ENCODE measurements around the gene LIN7C. TPM values are rescaled to one million over a fixed set of nuclear protein-coding genes. Genes with fewer than 3 reads are reported as not detected.

LIN7C gene
- total and polyA plus RNA-seq, 9 donors, result 7.0 to 39.0 (median 33.1) TPM

DNA sequence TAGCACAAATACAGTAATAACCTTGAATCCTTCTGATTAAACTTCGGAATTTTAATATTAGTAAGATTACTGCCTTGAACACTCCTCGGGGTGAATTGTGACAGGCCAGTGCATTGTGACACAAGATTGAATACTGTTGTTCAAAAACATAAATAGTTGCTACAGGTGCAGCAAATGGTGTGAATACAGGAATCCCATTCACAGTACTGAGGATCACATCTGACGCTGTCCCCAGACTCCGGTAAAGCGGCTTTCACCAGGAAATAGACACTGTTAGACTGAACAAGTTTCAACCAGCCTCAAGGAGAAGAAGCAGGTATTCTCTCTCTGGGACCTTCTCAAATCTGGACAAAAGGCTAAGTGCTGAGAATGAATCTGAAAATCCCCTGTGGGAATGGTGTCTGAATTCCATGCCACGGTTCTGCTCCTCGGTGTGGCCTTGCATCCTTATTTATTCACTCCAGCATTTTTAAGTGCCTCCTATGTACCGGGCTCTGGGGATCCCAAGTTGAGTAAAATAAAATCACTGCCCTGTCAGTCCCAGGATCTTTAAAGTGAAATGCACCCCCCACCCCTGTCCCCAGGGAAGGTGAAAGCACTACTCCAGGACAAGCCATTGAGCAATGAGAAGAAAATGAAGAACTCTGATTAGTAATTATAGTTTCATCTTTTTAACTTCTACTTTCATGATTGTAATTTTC lies 37.4 kb downstream of the LIN7C start:
- peak overlapping the region; percentile 4 for H3K4me3 ChIP-seq
- no peaks in the 10 kb centered on the region for H3K9me3 ChIP-seq
- H3K36me3 ChIP-seq, result no peaks in the 10 kb centered on the region
- TF ChIP-seq EP300 (IDR thresholded peaks at IDR 0.05) (no peak), POLR2A (IDR thresholded peaks at IDR 0.05) (no peak)
- TF ChIP-seq, protein P1, sequence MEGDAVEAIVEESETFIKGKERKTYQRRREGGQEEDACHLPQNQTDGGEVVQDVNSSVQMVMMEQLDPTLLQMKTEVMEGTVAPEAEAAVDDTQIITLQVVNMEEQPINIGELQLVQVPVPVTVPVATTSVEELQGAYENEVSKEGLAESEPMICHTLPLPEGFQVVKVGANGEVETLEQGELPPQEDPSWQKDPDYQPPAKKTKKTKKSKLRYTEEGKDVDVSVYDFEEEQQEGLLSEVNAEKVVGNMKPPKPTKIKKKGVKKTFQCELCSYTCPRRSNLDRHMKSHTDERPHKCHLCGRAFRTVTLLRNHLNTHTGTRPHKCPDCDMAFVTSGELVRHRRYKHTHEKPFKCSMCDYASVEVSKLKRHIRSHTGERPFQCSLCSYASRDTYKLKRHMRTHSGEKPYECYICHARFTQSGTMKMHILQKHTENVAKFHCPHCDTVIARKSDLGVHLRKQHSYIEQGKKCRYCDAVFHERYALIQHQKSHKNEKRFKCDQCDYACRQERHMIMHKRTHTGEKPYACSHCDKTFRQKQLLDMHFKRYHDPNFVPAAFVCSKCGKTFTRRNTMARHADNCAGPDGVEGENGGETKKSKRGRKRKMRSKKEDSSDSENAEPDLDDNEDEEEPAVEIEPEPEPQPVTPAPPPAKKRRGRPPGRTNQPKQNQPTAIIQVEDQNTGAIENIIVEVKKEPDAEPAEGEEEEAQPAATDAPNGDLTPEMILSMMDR (IDR thresholded peaks at IDR 0.05), result no peak
- DNase-seq, result no peak
- H3K27me3 ChIP-seq, result no peaks in the 10 kb centered on the region
- peaks cover 7% of the 10 kb centered on the region for H3K4me1 ChIP-seq (ENCODE audit: insufficient read depth)
- 42 to 60% (median 42%) methylated on average over 8 of the region's 8 CpGs for WGBS, 3 donors
- H3K27ac ChIP-seq, result no peak overlapping the region
- intact Hi-C loops (cut with DNase I), result loop anchor here in 1 of 4 donors (10.0 kb wide), 1 partner anchor 54 kb away; no protein-coding TSS in a partner anchor

DNA sequence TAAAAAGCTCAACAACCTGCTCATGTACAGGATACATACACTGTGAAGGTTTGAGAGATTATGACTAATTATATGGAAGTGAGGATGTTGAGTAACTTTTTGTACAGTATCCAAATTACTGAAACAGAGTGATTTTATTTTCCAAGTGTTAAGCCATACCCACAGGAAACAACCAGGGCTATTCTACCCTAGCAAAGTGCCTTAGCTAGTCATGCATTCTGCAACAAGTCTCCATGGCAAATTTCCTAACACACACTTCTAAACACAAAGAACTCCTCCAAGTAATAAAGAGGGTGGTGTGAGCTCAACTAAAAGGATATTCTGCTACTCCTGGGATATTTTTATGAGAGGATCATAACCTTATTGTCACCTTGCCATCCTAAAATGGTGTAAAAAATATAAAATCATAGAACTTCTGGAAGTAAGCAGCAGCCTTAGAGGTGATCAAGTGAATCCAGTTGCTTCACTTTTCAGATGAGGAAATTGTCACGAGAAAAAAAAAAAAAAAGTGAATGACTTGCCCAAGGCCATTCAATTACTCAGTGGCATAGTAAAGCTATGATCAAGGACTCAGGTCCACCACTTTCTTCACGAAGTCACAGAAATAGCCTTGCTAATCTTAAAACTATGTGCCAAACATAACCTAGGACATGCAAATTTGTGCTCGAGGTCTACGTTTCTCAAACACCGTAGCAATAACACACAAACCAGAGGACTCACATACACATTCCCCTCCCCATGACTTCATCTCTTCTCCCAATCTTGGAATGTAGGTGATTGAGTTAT lies 38.2 kb downstream of the LIN7C start:
- intact Hi-C loops (cut with DNase I), result loop anchor here in 1 of 4 donors (10.0 kb wide), 1 partner anchor 54 kb away; no protein-coding TSS in a partner anchor
- 34 to 65% (median 42%) methylated on average over 5 of the region's 5 CpGs for WGBS, 3 donors
- peaks cover 10% of the 10 kb centered on the region for H3K4me1 ChIP-seq (ENCODE audit: insufficient read depth)

DNA sequence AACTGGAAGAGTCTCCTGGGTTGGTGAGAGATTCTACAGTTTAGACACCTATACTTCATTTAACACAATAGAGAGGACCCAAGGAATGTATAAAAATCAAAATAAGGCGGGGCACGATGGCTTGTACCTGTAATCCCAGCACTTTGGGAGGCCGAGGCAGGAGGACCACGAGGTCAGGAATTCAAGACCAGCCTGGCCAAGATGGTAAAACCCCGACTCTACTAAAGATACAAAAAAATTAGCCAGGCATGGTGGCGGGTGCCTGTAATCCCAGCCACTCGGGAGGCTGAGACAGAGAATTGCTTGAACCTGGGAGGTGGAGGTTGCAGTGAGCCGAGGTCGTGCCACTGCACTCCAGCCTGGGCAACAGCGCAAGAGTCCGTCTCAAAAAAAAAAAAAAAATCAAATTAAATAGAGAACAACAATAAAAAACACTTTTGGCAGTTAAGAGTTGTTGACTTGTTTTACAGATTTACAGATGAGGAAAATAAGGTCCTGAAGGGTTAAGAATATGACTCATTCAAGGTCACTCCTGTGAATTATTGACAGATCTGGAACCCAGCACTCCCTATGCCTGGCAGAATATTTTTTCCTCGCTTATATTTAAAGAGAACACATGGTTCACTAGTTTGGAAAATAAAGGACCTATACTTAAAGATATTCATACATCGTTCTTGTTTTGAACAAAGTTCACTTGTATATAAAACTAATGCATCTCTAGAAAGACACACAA lies 39.2 kb downstream of the LIN7C start:
- Histone ChIP-seq H3K4me3 (no peak overlapping the region), H3K27ac (no peak overlapping the region), H3K36me3 (no peaks in the 10 kb centered on the region), H3K27me3 (no peaks in the 10 kb centered on the region), H3K9me3 (no peaks in the 10 kb centered on the region), H3K4me1 (ENCODE audit: insufficient read depth) (peaks cover 9% of the 10 kb centered on the region)
- TF ChIP-seq POLR2A (IDR thresholded peaks at IDR 0.05) (no peak), EP300 (IDR thresholded peaks at IDR 0.05) (no peak)
- TF ChIP-seq, protein P1 (IDR thresholded peaks at IDR 0.05), result no peak
- DNase-seq, result no peak
- intact Hi-C loops (cut with DNase I), result loop anchor here in 1 of 4 donors (10.0 kb wide), 1 partner anchor 53 kb away; no protein-coding TSS in a partner anchor
- 87 to 91% (median 90%) methylated on average over 13 of the region's 13 CpGs for WGBS, 3 donors

More for the DNA sequence above, 38.2 kb downstream of the LIN7C start:
- DNase-seq, result no peak
- H3K4me3 ChIP-seq, result no peak overlapping the region
- TF ChIP-seq EP300 (IDR thresholded peaks at IDR 0.05), result no peak
- no peak for TF ChIP-seq POLR2A (IDR thresholded peaks at IDR 0.05)
- TF ChIP-seq, protein P1 (IDR thresholded peaks at IDR 0.05), result no peak
- no peak overlapping the region for H3K27ac ChIP-seq
- H3K36me3 ChIP-seq, result no peaks in the 10 kb centered on the region
- no peaks in the 10 kb centered on the region for H3K9me3 ChIP-seq
- H3K27me3 ChIP-seq, result no peaks in the 10 kb centered on the region

DNA sequence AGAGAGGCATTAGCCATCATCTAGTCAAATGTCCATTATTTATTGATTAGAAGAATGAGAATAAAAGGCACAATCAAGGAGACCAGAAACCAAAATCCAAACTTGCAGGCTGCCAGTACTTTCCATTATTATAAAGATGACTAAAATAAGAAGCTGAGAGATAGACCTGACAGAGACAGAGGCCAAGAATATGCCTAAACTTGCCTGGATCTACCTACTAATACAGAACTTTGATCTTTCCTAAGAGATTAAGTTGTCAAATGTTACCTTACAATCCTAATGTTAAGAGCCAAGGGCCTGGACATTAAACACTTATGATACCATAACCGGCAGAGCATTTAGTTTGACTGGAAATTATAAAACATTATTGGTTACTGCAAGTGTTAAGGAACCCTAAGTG lies 40.2 kb downstream of the LIN7C start:
- TF ChIP-seq, protein P1 (IDR thresholded peaks at IDR 0.05), result no peak
- no peak for TF ChIP-seq EP300 (IDR thresholded peaks at IDR 0.05)
- TF ChIP-seq POLR2A (IDR thresholded peaks at IDR 0.05), result no peak
- peaks cover 9% of the 10 kb centered on the region for H3K4me1 ChIP-seq (ENCODE audit: insufficient read depth)
- WGBS, 3 donors, result 53 to 63% (median 62%) methylated on average over 1 of the region's 1 CpG
- H3K27me3 ChIP-seq, result no peaks in the 10 kb centered on the region
- H3K9me3 ChIP-seq, result no peaks in the 10 kb centered on the region
- no peak for DNase-seq
- intact Hi-C loops (cut with DNase I), result loop anchor here in 1 of 4 donors (10.0 kb wide), 1 partner anchor 52 kb away; no protein-coding TSS in a partner anchor
- H3K27ac ChIP-seq, result no peak overlapping the region
- H3K36me3 ChIP-seq, result no peaks in the 10 kb centered on the region
- no peak overlapping the region for H3K4me3 ChIP-seq
